OCI-LY7 (cell line): Measurements from ENCODE around the gene ADIG.

Experiments
- CTCF ChIP-seq: fragments of 200-600 bp; sonication (generic); conservative IDR thresholded peaks from 2 replicates; pipeline ENCODE4 v1.5.1; 2014; ENCODE audit warnings: mild to moderate bottlenecking, antibody characterized with exemption, low read length, moderate library complexity, mixed read lengths
- EZH2phosphoT487 ChIP-seq: fragments of 200-600 bp; sonication (generic); IDR thresholded peaks from 2 replicates; pipeline ENCODE4 v1.6.1; 2018; ENCODE audit warnings: low read depth, borderline replicate concordance, mild to moderate bottlenecking, mixed run types, antibody characterized with exemption, low read length, moderate library complexity, mixed read lengths

DNA sequence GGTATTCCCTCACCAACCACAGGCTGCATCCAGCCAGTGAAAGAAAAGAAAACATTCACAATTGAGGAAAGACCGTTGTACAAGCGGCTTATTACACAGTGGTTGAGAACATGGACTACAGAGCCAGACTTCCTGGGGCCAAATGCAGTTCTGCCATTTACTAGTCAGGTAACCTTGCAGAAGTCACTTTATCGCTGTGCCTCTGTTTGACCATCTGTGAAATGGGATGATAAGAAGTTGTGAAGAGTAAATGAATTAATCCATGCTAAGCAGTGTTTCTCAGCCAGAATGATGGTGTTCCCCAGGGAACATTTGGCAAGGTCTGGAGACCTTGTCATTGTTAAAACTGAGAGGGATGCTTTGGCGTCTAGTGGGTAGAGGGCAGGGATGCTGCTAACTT, 35.5 kb downstream of the ADIG start:
- TF ChIP-seq CTCF (no peak), EZH2phosphoT487 (no peak)
